Neural cell (in vitro differentiated cells): Measurements from ENCODE around the gene ARID3B. TPM values are rescaled to one million over a fixed set of nuclear protein-coding genes. Genes with fewer than 3 reads are reported as not detected.
"Not testable (repeated sequence)": the region's sequence is repeated elsewhere in the genome, so short reads cannot be mapped to it uniquely, and the experiment has no call there.

Experiments used
- H2AFZ ChIP-seq: fragments of 200-600, 300-800 bp; sonication (generic), shearing (Covaris generic); 2 replicates; pipeline ENCODE4 v1.6.0; 2014; ENCODE audit warnings: low read depth, mild to moderate bottlenecking, antibody characterized with exemption, low read length, moderate library complexity
- H3F3A ChIP-seq: fragments of 200-600 bp; shearing (Covaris generic); 2 replicates; pipeline ENCODE4 v1.6.1; 2016; ENCODE audit warnings: mild to moderate bottlenecking, moderate library complexity, mixed read lengths, antibody characterized with exemption, low read length; ENCODE audit not compliant: insufficient read depth, poor library complexity, severe bottlenecking
- H3K27ac ChIP-seq: fragments of 200-600, 300-800 bp; sonication (generic), shearing (Covaris generic); 2 replicates; pipeline ENCODE4 v1.5.1; 2014; ENCODE audit warnings: mild to moderate bottlenecking, low read length, moderate library complexity
- H3K27me3 ChIP-seq: fragments of 300-800, 200-600 bp; sonication (generic), shearing (Covaris generic); 2 replicates; pipeline ENCODE4 v1.6.0; 2014; ENCODE audit warnings: mild to moderate bottlenecking, low read depth, low read length, moderate library complexity; ENCODE audit not compliant: insufficient read depth
- H3K36me3 ChIP-seq: fragments of 300-800, 200-600 bp; sonication (generic), shearing (Covaris generic); 2 replicates; pipeline ENCODE4 v1.5.1; 2014; ENCODE audit warnings: mild to moderate bottlenecking, antibody characterized with exemption, low read length, moderate library complexity; ENCODE audit not compliant: insufficient read depth
- H3K4me2 ChIP-seq: fragments of 300-800, 200-600 bp; sonication (generic), shearing (Covaris generic); 2 replicates; pipeline ENCODE4 v1.6.0; 2014; ENCODE audit warnings: mild to moderate bottlenecking, low read length
- H3K4me3 ChIP-seq: fragments of 300-800, 200-600 bp; sonication (generic), shearing (Covaris generic); 2 replicates; pipeline ENCODE4 v1.5.1; 2014; ENCODE audit warnings: mild to moderate bottlenecking, low read length, moderate library complexity
- H3K79me2 ChIP-seq: fragments of 200-600 bp; shearing (Covaris generic); replicated peaks from 2 replicates; pipeline ENCODE4 v1.6.0; 2014; ENCODE audit warnings: mild to moderate bottlenecking, low read length, moderate library complexity; ENCODE audit not compliant: insufficient read depth
- H3K9ac ChIP-seq: fragments of 300-800, 200-600 bp; sonication (generic), shearing (Covaris generic); 2 replicates; pipeline ENCODE4 v1.6.1; 2016; ENCODE audit warnings: mild to moderate bottlenecking, low read length, mixed read lengths
- H3K9me2 ChIP-seq: fragments of 200-600 bp; shearing (Covaris generic); 2 replicates; pipeline ENCODE4 v1.6.1; 2016; ENCODE audit warnings: mild to moderate bottlenecking, low read length, mixed read lengths; ENCODE audit not compliant: insufficient read depth
- H3K9me3 ChIP-seq: fragments of 200-600, 300-800 bp; sonication (generic), shearing (Covaris generic); 2 replicates; pipeline ENCODE4 v1.6.1; 2016; ENCODE audit warnings: mild to moderate bottlenecking, mixed run types, low read length, moderate library complexity, mixed read lengths
- H4K20me1 ChIP-seq: fragments of 200-600 bp; shearing (Covaris generic); 2 replicates; pipeline ENCODE4 v1.6.1; 2016; ENCODE audit warnings: mild to moderate bottlenecking, mixed run types; ENCODE audit not compliant: insufficient read depth
- EP300 ChIP-seq: fragments of 450-650 bp; conservative IDR thresholded peaks from 2 replicates; pipeline ENCODE4 v1.6.1; 2014; ENCODE audit warnings: antibody characterized with exemption, mild to moderate bottlenecking, moderate library complexity; ENCODE audit not compliant: poor library complexity, severe bottlenecking
- EZH2 ChIP-seq: fragments of 200-600, 300-800 bp; shearing (Covaris generic), sonication (generic); IDR thresholded peaks from 2 replicates; pipeline ENCODE4 v1.6.1; 2014; ENCODE audit warnings: antibody characterized with exemption, low read length, borderline replicate concordance, mild to moderate bottlenecking; ENCODE audit not compliant: insufficient read depth, poor library complexity, severe bottlenecking
- MXI1 ChIP-seq: fragments of 450-650 bp; conservative IDR thresholded peaks from 2 replicates; pipeline ENCODE4 v1.6.1; 2014; ENCODE audit warnings: antibody characterized with exemption, mild to moderate bottlenecking; ENCODE audit not compliant: poor library complexity, severe bottlenecking
- POLR2AphosphoS5 ChIP-seq: IDR thresholded peaks from 2 replicates; pipeline ENCODE4 v1.6.1; 2012
- RAD21 ChIP-seq: fragments of 450-650 bp; conservative IDR thresholded peaks from 2 replicates; pipeline ENCODE4 v1.6.1; 2014; ENCODE audit warnings: antibody characterized with exemption, mild to moderate bottlenecking, moderate library complexity
- SMC3 ChIP-seq: fragments of 450-650 bp; conservative IDR thresholded peaks from 2 replicates; pipeline ENCODE4 v1.6.1; 2014; ENCODE audit warnings: antibody characterized with exemption, mild to moderate bottlenecking, moderate library complexity; ENCODE audit not compliant: poor library complexity
- TAF1 ChIP-seq: IDR thresholded peaks from 2 replicates; pipeline ENCODE4 v1.6.1; 2012; ENCODE audit warnings: low read depth
- polyA plus RNA-seq: library from polyadenylated mRNA; depleted of rRNA; stranded (reverse); fragments of >200 nt; gene quantifications from 2 replicates; pipeline ENCODE4 v1.2.3, GENCODE V29; 2014
- TF ChIP-seq, protein P1 (sequence below): IDR thresholded peaks from 2 replicates; pipeline ENCODE4 v1.6.1; 2012; ENCODE audit warnings: borderline replicate concordance
- TF ChIP-seq, protein P2 (sequence below): fragments of 450-650 bp; IDR thresholded peaks from 2 replicates; pipeline ENCODE4 v1.5.1; 2014; ENCODE audit warnings: antibody characterized with exemption, mild to moderate bottlenecking, moderate library complexity; ENCODE audit not compliant: poor library complexity, severe bottlenecking

ARID3B gene
- polyA plus RNA-seq, 1 donor from 2014 or later, result 11.2 TPM

DNA sequence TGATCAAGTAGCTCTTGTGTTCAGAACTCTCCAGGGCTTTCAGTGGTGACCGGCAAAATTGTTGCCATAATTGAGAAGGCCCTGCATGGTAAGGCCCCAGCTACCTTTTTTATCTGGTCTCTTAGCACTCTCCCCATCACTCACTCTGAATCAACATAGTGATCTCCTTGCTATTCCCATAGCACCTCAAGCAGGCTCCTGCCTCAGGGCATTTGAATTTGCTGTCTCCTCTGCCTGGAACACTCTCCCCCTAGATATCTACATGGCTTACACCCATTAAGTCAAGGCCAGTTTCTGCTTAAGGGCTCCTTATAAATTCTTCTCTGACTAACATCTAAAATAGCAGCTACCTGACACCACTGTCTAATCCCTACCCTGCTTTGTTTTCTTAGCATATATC is 3.3 kb upstream of the ARID3B start:
- no peak overlapping the region for H3K4me2 ChIP-seq
- H3K27me3 ChIP-seq, result no peaks in the 10 kb centered on the region
- H4K20me1 ChIP-seq, result no peaks in the 10 kb centered on the region
- peaks cover 16% of the 10 kb centered on the region for H3K79me2 ChIP-seq
- no peak overlapping the region for H2AFZ ChIP-seq
- H3K9me2 ChIP-seq, result no peaks in the 10 kb centered on the region
- no peak overlapping the region for H3K9ac ChIP-seq
- no peaks in the 10 kb centered on the region for H3F3A ChIP-seq
- H3K4me3 ChIP-seq, result no peak overlapping the region
- H3K27ac ChIP-seq, result no peak overlapping the region
- TF ChIP-seq RAD21 (no peak), EZH2 (no peak), TAF1 (no peak), MXI1 (no peak)
- TF ChIP-seq, protein P1, sequence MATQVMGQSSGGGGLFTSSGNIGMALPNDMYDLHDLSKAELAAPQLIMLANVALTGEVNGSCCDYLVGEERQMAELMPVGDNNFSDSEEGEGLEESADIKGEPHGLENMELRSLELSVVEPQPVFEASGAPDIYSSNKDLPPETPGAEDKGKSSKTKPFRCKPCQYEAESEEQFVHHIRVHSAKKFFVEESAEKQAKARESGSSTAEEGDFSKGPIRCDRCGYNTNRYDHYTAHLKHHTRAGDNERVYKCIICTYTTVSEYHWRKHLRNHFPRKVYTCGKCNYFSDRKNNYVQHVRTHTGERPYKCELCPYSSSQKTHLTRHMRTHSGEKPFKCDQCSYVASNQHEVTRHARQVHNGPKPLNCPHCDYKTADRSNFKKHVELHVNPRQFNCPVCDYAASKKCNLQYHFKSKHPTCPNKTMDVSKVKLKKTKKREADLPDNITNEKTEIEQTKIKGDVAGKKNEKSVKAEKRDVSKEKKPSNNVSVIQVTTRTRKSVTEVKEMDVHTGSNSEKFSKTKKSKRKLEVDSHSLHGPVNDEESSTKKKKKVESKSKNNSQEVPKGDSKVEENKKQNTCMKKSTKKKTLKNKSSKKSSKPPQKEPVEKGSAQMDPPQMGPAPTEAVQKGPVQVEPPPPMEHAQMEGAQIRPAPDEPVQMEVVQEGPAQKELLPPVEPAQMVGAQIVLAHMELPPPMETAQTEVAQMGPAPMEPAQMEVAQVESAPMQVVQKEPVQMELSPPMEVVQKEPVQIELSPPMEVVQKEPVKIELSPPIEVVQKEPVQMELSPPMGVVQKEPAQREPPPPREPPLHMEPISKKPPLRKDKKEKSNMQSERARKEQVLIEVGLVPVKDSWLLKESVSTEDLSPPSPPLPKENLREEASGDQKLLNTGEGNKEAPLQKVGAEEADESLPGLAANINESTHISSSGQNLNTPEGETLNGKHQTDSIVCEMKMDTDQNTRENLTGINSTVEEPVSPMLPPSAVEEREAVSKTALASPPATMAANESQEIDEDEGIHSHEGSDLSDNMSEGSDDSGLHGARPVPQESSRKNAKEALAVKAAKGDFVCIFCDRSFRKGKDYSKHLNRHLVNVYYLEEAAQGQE, result no peak
- H3K9me3 ChIP-seq, result no peaks in the 10 kb centered on the region
- no peaks in the 10 kb centered on the region for H3K36me3 ChIP-seq

DNA sequence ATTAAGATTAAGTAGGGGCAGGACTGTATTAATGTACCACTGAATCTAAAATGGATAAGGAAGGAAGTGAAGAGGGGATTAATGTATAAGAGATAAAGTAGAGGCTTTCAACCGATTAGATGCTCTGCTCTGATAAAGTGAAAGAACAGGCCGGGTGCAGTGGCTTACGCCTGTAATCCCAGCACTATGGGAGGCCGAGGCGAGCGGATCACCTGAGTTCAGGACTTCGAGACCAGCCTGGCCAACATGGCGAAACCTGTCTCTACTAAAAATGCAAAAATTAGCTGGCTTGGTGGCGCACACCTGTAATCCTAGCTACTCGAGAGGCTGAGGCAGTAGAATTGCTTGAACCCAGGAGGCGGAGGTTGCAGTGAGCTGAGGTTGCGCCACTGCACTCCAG is 1.5 kb upstream of the ARID3B start:
- not testable (repeated sequence) for H3K4me3 ChIP-seq, H3K4me2 ChIP-seq, H3K9ac ChIP-seq, H3K27me3 ChIP-seq, H3F3A ChIP-seq, H2AFZ ChIP-seq, H3K9me3 ChIP-seq, H3K27ac ChIP-seq, H4K20me1 ChIP-seq, H3K36me3 ChIP-seq, H3K9me2 ChIP-seq
- peaks cover 29% of the 10 kb centered on the region for H3K79me2 ChIP-seq

DNA sequence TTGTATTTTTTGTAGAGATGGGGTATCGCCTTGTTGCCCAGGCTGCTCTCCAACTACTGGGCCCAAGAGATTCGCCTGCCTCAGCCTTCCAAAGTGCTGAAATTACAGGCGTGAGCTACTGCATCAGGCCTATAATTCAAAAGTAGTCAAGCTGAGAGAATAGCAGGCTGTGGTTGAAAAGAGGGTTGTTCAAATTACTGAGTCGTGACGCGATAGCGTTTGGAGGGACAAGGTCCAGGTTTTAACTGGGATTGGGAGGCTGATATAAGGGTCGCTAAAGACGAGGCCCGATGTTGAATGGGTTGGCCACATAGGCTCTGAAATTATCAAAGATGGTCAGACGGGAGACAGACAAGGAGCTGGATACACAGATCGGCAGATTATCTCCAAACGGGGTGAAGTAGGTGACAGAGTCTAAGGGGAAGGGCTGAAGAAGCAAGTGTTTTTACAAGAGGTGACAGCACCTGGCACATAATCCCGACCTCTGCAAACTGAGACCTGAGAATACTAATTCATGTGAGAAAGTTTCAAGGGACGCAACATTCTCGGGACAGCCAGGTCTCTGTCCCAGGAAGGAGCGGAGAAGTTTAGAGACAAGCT is 759 bp upstream of the ARID3B start:
- Histone ChIP-seq H3K4me2 (peak overlapping the region; percentile 94), H3K79me2 (peaks cover 36% of the 10 kb centered on the region), H3K9me2 (no peaks in the 10 kb centered on the region), H3K27me3 (no peaks in the 10 kb centered on the region), H2AFZ (peak overlapping the region; percentile 43), H3F3A (no peaks in the 10 kb centered on the region), H3K9me3 (no peaks in the 10 kb centered on the region), H4K20me1 (no peaks in the 10 kb centered on the region), H3K36me3 (no peaks in the 10 kb centered on the region), H3K4me3 (peak overlapping the region; percentile 96), H3K9ac (peak overlapping the region; percentile 34), H3K27ac (no peak overlapping the region)
- TF ChIP-seq POLR2AphosphoS5, result no peak
- TF ChIP-seq, protein P1, result no peak
- no peak for TF ChIP-seq MXI1
- no peak for TF ChIP-seq TAF1
- no peak for TF ChIP-seq EP300
- no peak for TF ChIP-seq RAD21
- TF ChIP-seq, protein P2, sequence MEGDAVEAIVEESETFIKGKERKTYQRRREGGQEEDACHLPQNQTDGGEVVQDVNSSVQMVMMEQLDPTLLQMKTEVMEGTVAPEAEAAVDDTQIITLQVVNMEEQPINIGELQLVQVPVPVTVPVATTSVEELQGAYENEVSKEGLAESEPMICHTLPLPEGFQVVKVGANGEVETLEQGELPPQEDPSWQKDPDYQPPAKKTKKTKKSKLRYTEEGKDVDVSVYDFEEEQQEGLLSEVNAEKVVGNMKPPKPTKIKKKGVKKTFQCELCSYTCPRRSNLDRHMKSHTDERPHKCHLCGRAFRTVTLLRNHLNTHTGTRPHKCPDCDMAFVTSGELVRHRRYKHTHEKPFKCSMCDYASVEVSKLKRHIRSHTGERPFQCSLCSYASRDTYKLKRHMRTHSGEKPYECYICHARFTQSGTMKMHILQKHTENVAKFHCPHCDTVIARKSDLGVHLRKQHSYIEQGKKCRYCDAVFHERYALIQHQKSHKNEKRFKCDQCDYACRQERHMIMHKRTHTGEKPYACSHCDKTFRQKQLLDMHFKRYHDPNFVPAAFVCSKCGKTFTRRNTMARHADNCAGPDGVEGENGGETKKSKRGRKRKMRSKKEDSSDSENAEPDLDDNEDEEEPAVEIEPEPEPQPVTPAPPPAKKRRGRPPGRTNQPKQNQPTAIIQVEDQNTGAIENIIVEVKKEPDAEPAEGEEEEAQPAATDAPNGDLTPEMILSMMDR, result no peak
- TF ChIP-seq EZH2, result no peak
- no peak for TF ChIP-seq SMC3
